ENCODE data around the gene PNLIPRP1. TPM values are rescaled to one million over a fixed set of nuclear protein-coding genes. Genes with fewer than 3 reads are reported as not detected.

The PNLIPRP1 gene
- total RNA-seq, 1 experiment from 2014 or later = not detected

DNA sequence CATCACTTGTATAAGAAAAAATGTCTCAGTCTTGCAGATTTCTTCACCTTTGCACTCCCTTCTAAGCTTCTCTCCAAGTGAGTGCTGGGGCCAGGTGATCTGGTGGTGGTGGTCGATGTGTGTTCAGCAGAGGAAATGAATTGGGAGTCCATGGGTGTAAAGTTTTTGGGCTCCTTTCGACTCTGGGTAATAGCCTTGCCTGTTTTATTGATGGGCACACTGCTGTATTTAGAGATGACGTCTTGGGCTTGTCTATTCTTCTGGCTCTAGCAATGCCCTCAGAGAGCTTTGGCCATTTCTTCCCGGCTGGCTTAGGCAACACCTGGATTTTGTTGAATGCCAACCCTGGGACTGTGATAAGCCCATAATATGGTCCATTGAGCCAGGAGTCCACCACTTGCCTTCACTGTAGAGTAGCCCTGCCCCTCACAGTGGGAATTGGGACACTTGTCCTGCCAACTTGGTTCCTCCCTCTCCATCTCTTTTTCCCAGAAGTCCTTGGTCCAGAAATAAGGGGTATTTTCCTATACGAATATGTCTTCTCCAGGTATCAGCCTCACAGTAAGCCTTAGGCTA, 33.4 kb upstream of the PNLIPRP1 start:
- intact Hi-C loops (cut with micrococcal nuclease) = no loop called here
- POLR2A ChIA-PET (ENCODE audit: unreplicated experiment) = no interaction called here
- H3K27me3 ChIP-seq (ENCODE audit: low read length) = peaks cover 18% of the 10 kb centered on the region; the same call in 1 of the 2 replicates
- H3K36me3 ChIP-seq (ENCODE audit: low read depth, low read length) = no peaks in the 10 kb centered on the region
- H3K4me2 ChIP-seq (ENCODE audit: low read length) = no peak overlapping the region
- no peaks in the 10 kb centered on the region for H3K9me3 ChIP-seq (ENCODE audit: low read length)
- ATAC-seq (no peak), DNase-seq (no peak)
- no peaks in the 10 kb centered on the region for H3K9me2 ChIP-seq (replicated peaks; ENCODE audit: low read length)
- no peaks in the 10 kb centered on the region for H3K4me1 ChIP-seq (ENCODE audit: insufficient read depth, low read length)
- no peak overlapping the region for H3K4me3 ChIP-seq (ENCODE audit: low read length)
- H3K9ac ChIP-seq (ENCODE audit: low read length) = no peak overlapping the region
- no TSS peak for BruUV-seq (replicated peaks)
- TF ChIP-seq, protein P1, sequence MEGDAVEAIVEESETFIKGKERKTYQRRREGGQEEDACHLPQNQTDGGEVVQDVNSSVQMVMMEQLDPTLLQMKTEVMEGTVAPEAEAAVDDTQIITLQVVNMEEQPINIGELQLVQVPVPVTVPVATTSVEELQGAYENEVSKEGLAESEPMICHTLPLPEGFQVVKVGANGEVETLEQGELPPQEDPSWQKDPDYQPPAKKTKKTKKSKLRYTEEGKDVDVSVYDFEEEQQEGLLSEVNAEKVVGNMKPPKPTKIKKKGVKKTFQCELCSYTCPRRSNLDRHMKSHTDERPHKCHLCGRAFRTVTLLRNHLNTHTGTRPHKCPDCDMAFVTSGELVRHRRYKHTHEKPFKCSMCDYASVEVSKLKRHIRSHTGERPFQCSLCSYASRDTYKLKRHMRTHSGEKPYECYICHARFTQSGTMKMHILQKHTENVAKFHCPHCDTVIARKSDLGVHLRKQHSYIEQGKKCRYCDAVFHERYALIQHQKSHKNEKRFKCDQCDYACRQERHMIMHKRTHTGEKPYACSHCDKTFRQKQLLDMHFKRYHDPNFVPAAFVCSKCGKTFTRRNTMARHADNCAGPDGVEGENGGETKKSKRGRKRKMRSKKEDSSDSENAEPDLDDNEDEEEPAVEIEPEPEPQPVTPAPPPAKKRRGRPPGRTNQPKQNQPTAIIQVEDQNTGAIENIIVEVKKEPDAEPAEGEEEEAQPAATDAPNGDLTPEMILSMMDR (conservative IDR thresholded peaks at IDR 0.05; ENCODE audit: low read depth, low read length) = no peak
- TF ChIP-seq EZH2phosphoT487 (IDR thresholded peaks at IDR 0.05; ENCODE audit: borderline replicate concordance, low read length) (no peak), EZH2 (IDR thresholded peaks at IDR 0.05; ENCODE audit: low read length, unreplicated experiment) (no peak)
- H4K20me1 ChIP-seq (ENCODE audit: low read length) = no peaks in the 10 kb centered on the region
- no peaks in the 10 kb centered on the region for H3K79me2 ChIP-seq (ENCODE audit: low read length)
- no peaks in the 10 kb centered on the region for H3F3A ChIP-seq (ENCODE audit: low read length, unreplicated experiment)
- no peak overlapping the region for H2AFZ ChIP-seq (ENCODE audit: low read length)
- CTCF ChIA-PET = no interaction called here
- no peak overlapping the region for H3K27ac ChIP-seq (ENCODE audit: low read length)

DNA sequence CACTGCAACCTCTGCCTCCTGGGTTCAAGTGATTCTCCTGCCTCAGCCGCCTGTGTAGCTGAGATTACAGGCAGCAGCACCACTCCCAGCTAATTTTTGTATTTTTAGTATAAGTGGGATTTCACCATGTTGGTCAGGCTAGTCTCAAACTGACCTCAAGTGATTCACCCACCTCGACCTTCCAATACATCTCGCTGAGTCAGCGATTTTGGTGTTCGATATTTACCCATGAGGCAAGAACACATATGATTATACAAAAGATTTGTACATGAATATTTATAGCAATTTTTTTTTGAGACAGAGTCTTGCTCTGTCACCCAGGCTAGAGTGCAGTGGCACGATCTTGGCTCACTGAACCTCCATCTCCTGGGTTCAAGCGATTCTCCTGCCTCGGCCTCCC, 25.2 kb upstream of the PNLIPRP1 start:
- ChIA-PET POLR2A (ENCODE audit: unreplicated experiment) (no interaction called here), CTCF (no interaction called here)
- BruUV-seq (replicated peaks) = no TSS peak
- no peak overlapping the region for H3K27ac ChIP-seq (ENCODE audit: low read length)
- no peaks in the 10 kb centered on the region for H3K36me3 ChIP-seq (ENCODE audit: low read depth, low read length)
- H3F3A ChIP-seq (ENCODE audit: low read length, unreplicated experiment) = no peaks in the 10 kb centered on the region
- ATAC-seq = no peak
- no peaks in the 10 kb centered on the region for H3K9me3 ChIP-seq (ENCODE audit: low read length)
- H3K4me1 ChIP-seq (ENCODE audit: insufficient read depth, low read length) = no peaks in the 10 kb centered on the region
- H3K4me2 ChIP-seq (ENCODE audit: low read length) = no peak overlapping the region
- no peak overlapping the region for H3K9ac ChIP-seq (ENCODE audit: low read length)
- H3K9me2 ChIP-seq (replicated peaks; ENCODE audit: low read length) = no peaks in the 10 kb centered on the region
- intact Hi-C loops (cut with micrococcal nuclease) = no loop called here
- no peak for DNase-seq
- TF ChIP-seq EZH2 (IDR thresholded peaks at IDR 0.05; ENCODE audit: low read length, unreplicated experiment) (no peak), EZH2phosphoT487 (IDR thresholded peaks at IDR 0.05; ENCODE audit: borderline replicate concordance, low read length) (no peak)
- TF ChIP-seq, protein P1 (conservative IDR thresholded peaks at IDR 0.05; ENCODE audit: low read depth, low read length) = no peak
- H3K79me2 ChIP-seq (ENCODE audit: low read length) = no peaks in the 10 kb centered on the region
- no peak overlapping the region for H3K4me3 ChIP-seq (ENCODE audit: low read length)
- H4K20me1 ChIP-seq (ENCODE audit: low read length) = no peaks in the 10 kb centered on the region
- H3K27me3 ChIP-seq (ENCODE audit: low read length) = 0 out of 2 replicates have a peak, but pooled peaks cover 4% of the 10 kb centered on the region
- no peak overlapping the region for H2AFZ ChIP-seq (ENCODE audit: low read length)

DNA sequence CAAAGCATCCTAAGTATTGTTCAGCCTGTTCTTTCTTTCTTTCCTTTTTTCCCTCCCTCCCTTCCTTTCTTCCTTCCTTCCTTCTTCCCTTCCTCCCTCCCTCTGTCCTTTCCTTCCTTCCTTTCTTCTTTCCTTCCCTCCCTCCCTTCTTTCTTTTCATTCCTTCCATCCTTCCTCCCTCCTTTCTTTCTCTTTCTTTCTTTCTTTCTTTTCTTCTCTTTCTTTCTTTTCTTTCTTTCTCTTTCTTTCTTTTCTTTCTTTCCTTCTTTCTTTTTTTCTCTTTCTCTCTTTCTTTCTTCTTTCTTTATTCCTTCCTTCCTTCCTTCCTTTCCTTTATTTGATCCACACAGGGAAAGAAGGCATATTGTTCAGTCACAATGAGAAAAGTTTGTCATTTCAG, 23.8 kb upstream of the PNLIPRP1 start:
- ATAC-seq (no peak), DNase-seq (no peak)
- H4K20me1 ChIP-seq (ENCODE audit: low read length) = no peaks in the 10 kb centered on the region
- H2AFZ ChIP-seq (ENCODE audit: low read length) = no peak overlapping the region
- ChIA-PET POLR2A (ENCODE audit: unreplicated experiment) (no interaction called here), CTCF (no interaction called here)
- no peaks in the 10 kb centered on the region for H3K9me2 ChIP-seq (replicated peaks; ENCODE audit: low read length)
- no peaks in the 10 kb centered on the region for H3K36me3 ChIP-seq (ENCODE audit: low read depth, low read length)
- no peaks in the 10 kb centered on the region for H3F3A ChIP-seq (ENCODE audit: low read length, unreplicated experiment)
- no peak overlapping the region for H3K4me3 ChIP-seq (ENCODE audit: low read length)
- TF ChIP-seq EZH2 (IDR thresholded peaks at IDR 0.05; ENCODE audit: low read length, unreplicated experiment) (no peak), EZH2phosphoT487 (IDR thresholded peaks at IDR 0.05; ENCODE audit: borderline replicate concordance, low read length) (no peak)
- TF ChIP-seq, protein P1 (conservative IDR thresholded peaks at IDR 0.05; ENCODE audit: low read depth, low read length) = no peak
- H3K27ac ChIP-seq (ENCODE audit: low read length) = no peak overlapping the region
- intact Hi-C loops (cut with micrococcal nuclease) = no loop called here
- no peak overlapping the region for H3K9ac ChIP-seq (ENCODE audit: low read length)
- no peaks in the 10 kb centered on the region for H3K27me3 ChIP-seq (ENCODE audit: low read length)
- H3K9me3 ChIP-seq (ENCODE audit: low read length) = no peaks in the 10 kb centered on the region
- H3K4me2 ChIP-seq (ENCODE audit: low read length) = no peak overlapping the region
- no peaks in the 10 kb centered on the region for H3K4me1 ChIP-seq (ENCODE audit: insufficient read depth, low read length)
- BruUV-seq (replicated peaks) = no TSS peak
- no peaks in the 10 kb centered on the region for H3K79me2 ChIP-seq (ENCODE audit: low read length)
